ENCODE measurements around the gene KRT4.

KRT4 gene

DNA sequence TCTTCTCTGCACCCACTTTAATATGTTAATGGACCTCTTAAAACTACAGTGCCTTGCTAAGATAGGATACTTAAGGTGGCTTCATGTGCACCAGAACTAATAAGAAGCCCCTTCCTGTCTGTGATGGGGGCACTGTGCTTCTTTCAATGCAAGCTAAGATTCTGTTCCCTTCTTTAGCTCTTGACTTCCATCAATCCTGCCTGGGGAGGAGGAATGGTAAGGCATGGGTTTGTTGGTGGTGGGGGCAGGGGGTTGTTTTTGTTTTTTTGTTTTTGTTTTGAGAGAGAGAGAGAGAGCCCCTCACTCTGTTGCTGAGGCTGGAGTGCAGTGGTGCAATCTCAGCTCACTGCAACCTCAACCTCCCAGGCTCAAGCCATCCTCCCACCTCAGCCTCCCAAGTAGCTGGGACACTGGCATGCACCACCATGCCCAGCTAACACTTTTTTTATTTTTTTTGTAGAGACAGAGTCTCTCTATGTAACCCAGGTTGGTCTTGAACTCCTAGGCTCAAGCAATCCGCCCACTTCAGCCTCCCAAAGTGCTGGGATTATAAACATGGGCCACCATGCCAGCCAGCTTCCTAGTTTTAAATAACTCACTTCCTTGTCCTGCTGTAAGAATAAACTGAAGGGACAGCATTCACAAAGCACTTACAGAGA, 13.5 kb downstream of the KRT4 start:
- peaks cover 13% of the 10 kb centered on the region for H3K4me1 Mint-ChIP-seq
- no peaks in the 10 kb centered on the region for H3K36me3 Mint-ChIP-seq (ENCODE audit: low read depth)
- H3K27ac Mint-ChIP-seq: no peak overlapping the region
- TF ChIP-seq, protein P1, sequence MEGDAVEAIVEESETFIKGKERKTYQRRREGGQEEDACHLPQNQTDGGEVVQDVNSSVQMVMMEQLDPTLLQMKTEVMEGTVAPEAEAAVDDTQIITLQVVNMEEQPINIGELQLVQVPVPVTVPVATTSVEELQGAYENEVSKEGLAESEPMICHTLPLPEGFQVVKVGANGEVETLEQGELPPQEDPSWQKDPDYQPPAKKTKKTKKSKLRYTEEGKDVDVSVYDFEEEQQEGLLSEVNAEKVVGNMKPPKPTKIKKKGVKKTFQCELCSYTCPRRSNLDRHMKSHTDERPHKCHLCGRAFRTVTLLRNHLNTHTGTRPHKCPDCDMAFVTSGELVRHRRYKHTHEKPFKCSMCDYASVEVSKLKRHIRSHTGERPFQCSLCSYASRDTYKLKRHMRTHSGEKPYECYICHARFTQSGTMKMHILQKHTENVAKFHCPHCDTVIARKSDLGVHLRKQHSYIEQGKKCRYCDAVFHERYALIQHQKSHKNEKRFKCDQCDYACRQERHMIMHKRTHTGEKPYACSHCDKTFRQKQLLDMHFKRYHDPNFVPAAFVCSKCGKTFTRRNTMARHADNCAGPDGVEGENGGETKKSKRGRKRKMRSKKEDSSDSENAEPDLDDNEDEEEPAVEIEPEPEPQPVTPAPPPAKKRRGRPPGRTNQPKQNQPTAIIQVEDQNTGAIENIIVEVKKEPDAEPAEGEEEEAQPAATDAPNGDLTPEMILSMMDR (IDR thresholded peaks at IDR 0.05; ENCODE audit: unreplicated experiment in 3 of 3): no peak
- no peak overlapping the region for H3K4me3 Mint-ChIP-seq
- no peaks in the 10 kb centered on the region for H3K9me3 Mint-ChIP-seq
- H3K27me3 Mint-ChIP-seq (ENCODE audit: low read depth): peaks cover 21% of the 10 kb centered on the region

DNA sequence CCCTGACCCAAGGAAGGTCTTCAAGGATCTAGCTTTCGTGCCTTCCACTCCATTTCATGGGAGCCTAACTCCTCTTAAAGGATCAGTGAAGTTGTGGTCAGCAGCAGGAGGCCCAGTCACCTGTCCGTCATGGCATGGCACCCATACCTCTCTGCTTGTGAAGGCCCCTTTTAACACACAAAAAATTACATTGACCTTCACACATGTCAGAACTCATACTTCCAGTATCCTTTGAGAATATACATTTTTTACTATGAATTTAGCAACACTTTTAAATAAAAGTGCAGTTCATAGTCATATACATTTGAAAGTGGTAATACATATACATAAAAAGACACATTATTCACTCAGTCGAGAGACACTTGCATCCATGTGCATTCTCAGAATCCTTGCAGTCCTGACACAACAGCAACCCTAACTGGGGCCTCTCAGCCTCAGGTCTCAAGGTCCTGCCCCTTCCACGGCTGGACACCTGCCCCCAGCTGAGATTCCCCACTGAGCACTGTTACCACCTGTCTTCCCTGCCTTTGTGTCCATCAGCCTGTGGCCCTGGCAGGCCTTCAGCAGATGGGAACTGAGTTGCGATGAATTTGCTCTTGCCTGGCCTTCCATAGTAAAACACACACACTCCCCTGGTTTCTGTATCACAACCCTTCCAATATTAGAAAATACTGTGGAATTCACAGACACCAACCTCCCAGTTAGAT, 14.3 kb downstream of the KRT4 start:
- Mint-ChIP-seq H3K27ac (no peak overlapping the region), H3K4me1 (peaks cover 13% of the 10 kb centered on the region), H3K4me3 (no peak overlapping the region), H3K36me3 (ENCODE audit: low read depth) (no peaks in the 10 kb centered on the region), H3K9me3 (no peaks in the 10 kb centered on the region), H3K27me3 (ENCODE audit: low read depth) (peaks cover 16% of the 10 kb centered on the region)
- TF ChIP-seq, protein P1 (IDR thresholded peaks at IDR 0.05; ENCODE audit: unreplicated experiment in 3 of 3): no peak

DNA sequence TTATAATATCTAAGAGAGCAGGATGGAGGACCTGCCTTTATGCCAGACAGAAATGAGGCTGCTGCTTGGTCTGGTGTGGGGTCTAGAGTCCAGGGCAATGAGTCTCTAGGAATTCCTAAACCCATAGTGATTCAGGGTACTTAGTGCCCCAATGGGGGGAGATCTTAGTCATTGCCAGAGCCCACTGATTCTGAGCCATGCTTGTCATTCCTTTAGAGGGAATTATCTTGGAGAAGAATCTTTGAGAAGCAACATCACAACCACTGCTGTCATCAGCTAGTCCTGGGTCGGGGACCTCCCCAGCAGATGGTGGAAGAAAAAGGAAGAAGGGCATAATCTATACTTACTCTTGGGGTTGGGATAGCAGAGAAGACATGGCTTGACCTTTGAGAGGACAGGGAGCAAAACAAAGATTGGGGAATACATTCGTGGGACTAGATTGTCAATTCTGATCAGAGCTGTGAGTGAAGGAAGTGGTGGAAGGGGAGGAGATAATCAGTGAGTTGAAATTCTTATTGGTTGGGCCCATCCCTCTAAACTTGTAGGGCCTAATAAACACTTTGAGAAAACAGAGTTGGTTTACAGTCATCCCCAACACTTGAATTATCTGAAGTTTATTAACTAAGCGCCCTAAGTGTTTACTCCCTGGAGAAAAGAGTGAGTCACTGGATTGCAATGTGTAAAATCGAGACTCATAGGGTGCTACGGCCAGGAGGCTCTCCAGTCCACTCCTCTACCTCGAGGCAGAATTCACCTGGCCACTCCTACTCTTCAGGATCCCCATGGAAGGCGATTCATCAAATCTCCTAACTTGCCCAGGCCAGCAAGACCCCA, 15.0 kb downstream of the KRT4 start:
- Mint-ChIP-seq H3K27me3 (ENCODE audit: low read depth) (peaks cover 14% of the 10 kb centered on the region), H3K9me3 (no peaks in the 10 kb centered on the region), H3K36me3 (ENCODE audit: low read depth) (no peaks in the 10 kb centered on the region), H3K4me1 (peaks cover 8% of the 10 kb centered on the region), H3K4me3 (no peak overlapping the region), H3K27ac (no peak overlapping the region)
- TF ChIP-seq, protein P1 (IDR thresholded peaks at IDR 0.05; ENCODE audit: unreplicated experiment in 3 of 3): no peak

DNA sequence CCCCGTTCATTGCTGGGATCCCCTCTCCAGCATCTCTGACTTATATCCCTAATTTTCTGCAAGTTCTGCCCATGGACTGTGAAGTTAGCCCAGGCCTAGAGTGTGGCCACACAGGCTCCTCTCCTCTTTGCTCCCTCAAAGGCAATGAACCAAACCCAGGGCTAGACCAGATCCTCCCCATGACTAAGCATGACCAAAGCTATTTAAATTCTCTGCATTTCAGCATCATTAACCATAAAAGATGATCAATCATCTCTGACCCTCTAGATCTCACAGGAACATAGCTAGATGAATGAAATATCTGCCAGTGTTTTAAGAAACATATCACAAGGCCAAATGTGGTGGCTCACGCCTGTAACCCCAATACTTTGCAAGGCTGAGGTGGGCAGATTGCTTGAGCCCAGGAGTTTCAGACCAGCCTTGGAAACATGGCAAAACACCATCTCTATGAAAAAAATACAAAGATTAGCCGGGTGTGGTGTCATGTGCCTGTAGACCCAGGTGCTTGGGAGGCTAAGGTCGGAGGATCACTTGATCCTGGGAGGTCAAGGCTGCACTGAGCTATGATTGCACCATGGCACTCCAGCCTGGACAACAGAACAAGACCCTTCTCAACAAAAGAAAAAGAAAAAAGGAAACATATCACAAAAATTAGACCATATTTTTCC, 15.8 kb downstream of the KRT4 start:
- peaks cover 3% of the 10 kb centered on the region for H3K4me1 Mint-ChIP-seq
- no peak overlapping the region for H3K27ac Mint-ChIP-seq
- TF ChIP-seq, protein P1 (IDR thresholded peaks at IDR 0.05; ENCODE audit: unreplicated experiment in 3 of 3): no peak
- H3K4me3 Mint-ChIP-seq: no peak overlapping the region
- no peaks in the 10 kb centered on the region for H3K36me3 Mint-ChIP-seq (ENCODE audit: low read depth)
- H3K9me3 Mint-ChIP-seq: no peaks in the 10 kb centered on the region
- peaks cover 14% of the 10 kb centered on the region for H3K27me3 Mint-ChIP-seq (ENCODE audit: low read depth)

DNA sequence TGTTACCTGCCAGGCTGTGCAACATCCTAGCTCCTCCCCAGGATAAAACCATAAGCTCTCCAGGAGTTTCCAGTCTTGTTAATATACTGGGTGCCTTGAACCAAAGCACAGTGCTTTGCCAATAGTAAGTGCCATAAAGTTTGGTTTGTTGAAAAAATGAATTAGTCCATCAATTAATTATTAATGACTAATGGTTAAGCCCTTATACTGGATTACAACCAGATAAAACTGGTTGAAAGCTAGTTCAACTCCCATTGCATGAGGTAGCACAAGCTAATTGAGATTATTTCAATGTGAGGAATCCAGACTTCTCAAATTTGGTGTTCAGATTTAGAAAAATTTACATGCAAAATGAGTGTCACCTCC, 16.4 kb downstream of the KRT4 start:
- Mint-ChIP-seq H3K9me3 (no peaks in the 10 kb centered on the region), H3K4me1 (no peaks in the 10 kb centered on the region), H3K36me3 (ENCODE audit: low read depth) (no peaks in the 10 kb centered on the region), H3K27ac (no peak overlapping the region), H3K27me3 (ENCODE audit: low read depth) (peaks cover 15% of the 10 kb centered on the region), H3K4me3 (no peak overlapping the region)
- TF ChIP-seq, protein P1 (IDR thresholded peaks at IDR 0.05; ENCODE audit: unreplicated experiment in 3 of 3): no peak
